ENCODE measurements around the gene HOXB4. TPM values are rescaled to one million over a fixed set of nuclear protein-coding genes. Genes with fewer than 3 reads are reported as not detected.

HOXB4 gene
- total RNA-seq, 2 experiments from 2014 or later = 1.7 to 2.0 TPM

DNA sequence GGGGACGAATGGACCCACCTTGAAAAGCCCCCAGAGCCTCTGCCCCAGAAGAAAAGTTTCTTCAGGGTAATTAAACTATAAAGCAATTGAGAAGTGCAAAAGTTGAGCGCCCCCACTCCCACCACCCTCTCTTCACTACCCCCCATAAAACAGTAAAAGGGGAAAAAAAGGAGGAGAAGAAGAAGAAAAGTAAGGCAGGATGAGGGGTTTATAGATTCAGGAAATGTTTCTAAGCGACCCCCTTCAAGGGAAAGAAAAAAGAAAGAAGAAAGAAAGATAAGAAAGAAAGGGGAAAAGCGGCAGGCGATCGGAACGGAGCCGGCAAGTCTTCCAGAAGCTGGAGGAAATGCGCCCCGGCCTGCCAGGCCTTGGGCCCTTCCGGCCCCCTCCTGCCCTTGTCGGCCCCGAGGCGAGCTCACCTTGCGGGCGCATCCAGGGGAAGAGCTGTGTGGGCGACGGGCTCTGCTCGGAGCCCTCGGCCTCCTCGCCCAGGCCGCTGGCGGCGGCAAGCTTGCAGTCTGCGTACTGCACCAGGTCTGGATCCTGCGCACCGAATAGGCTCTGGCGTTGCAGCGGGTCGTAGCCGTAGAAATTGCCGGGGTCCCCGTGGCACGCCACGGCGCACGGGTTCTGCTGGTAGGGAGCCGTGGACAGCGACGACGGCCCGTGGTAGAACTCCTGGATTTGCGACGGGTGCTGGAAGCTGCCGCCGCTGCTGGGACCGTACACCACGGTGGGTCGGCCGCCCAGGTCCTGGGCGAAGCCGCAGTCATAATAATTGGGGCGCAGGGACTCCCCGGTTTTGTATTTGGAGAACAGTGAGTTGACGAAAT lies 35.9 kb upstream of the HOXB4 start:
- DNase-seq = peak; percentile 51
- ChIA-PET POLR2A (interaction anchor here (3.9 kb wide), 1 partner anchor 12 kb away, joined by 19 read pairs; the partner anchor contains the start of gene HOXB9), CTCF (interaction anchor here (0.8 to 4.9 kb wide), 13 partner anchors 9 to 589 kb away, joined by 3 to 40 read pairs (median 4); partner anchors contain the start of genes HOXB5 and HOXB9)
- intact Hi-C loops (cut with micrococcal nuclease) = loop anchor here (10.0 kb wide), 1 partner anchor 111 kb away; the partner anchor contains the start of genes HOXB13, PRAC1 and PRAC2
- peak; percentile 11 for ATAC-seq
- Mint-ChIP-seq H3K9me3 (no peaks in the 10 kb centered on the region), H3K4me3 (peak overlapping the region; percentile 35), H3K27ac (no peak overlapping the region), H3K4me1 (ENCODE audit: low read depth) (peaks cover 47% of the 10 kb centered on the region), H3K36me3 (ENCODE audit: low read depth) (no peaks in the 10 kb centered on the region), H3K27me3 (peaks cover 81% of the 10 kb centered on the region)
- TF ChIP-seq, protein P1, sequence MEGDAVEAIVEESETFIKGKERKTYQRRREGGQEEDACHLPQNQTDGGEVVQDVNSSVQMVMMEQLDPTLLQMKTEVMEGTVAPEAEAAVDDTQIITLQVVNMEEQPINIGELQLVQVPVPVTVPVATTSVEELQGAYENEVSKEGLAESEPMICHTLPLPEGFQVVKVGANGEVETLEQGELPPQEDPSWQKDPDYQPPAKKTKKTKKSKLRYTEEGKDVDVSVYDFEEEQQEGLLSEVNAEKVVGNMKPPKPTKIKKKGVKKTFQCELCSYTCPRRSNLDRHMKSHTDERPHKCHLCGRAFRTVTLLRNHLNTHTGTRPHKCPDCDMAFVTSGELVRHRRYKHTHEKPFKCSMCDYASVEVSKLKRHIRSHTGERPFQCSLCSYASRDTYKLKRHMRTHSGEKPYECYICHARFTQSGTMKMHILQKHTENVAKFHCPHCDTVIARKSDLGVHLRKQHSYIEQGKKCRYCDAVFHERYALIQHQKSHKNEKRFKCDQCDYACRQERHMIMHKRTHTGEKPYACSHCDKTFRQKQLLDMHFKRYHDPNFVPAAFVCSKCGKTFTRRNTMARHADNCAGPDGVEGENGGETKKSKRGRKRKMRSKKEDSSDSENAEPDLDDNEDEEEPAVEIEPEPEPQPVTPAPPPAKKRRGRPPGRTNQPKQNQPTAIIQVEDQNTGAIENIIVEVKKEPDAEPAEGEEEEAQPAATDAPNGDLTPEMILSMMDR (IDR thresholded peaks at IDR 0.05) = no peak

DNA sequence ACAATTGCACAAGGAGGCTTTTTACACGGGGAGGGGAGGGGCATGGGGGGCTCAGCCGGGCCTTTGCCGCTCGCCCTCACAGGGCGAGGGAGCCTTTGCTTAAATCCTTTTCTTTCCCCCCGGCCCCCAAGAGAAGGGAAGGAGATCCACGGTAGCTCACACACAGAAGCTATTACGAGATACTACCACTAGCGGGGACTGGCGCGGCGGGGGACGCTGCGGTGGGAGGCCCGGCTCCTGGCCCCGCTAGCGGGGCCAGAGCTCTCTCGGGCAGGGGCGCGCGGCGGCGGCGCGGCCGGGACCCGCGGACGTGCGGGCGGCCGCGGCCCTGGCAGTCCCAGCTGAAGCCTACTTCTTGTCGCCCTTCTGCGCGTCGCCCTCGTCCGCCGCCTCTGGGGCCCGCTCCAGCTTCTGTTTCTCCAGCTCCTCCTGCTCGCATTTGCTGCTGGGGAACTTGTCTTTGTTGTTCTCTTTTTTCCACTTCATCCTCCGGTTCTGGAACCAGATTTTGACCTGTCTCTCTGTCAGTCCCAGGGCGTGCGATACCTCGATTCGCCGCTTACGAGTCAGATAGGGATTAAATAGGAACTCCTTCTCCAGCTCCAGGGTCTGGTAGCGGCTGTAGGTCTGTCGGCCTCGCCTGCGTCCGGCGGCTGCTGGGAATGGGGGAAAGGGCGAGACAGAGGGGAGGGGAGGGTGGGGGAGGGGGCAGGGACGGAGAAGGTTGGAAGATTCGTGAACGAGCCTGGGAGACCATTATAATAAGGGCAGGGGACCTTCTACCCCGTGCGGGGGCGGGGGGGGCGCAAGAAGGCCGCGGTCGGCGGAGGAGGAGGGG lies 34.9 kb upstream of the HOXB4 start:
- TF ChIP-seq, protein P1 (IDR thresholded peaks at IDR 0.05) = peak; percentile 50
- H3K4me3 Mint-ChIP-seq = peak overlapping the region; percentile 74
- H3K27me3 Mint-ChIP-seq = peaks cover 80% of the 10 kb centered on the region
- ATAC-seq (peak; percentile 66), DNase-seq (peak; percentile 64)
- intact Hi-C loops (cut with micrococcal nuclease) = loop anchor here (10.0 kb wide), 1 partner anchor 112 kb away; the partner anchor contains the start of genes HOXB13, PRAC1 and PRAC2
- no peaks in the 10 kb centered on the region for H3K9me3 Mint-ChIP-seq
- ChIA-PET POLR2A (interaction anchor here (1.0 to 3.9 kb wide), 2 partner anchors 12 to 13 kb away, joined by 4 to 19 read pairs; partner anchors contain the start of gene HOXB9), CTCF (interaction anchor here (0.7 to 4.9 kb wide), 19 partner anchors 10 to 587 kb away, joined by 3 to 40 read pairs (median 4); partner anchors contain the start of genes HOXB3, HOXB5 and HOXB9)
- no peaks in the 10 kb centered on the region for H3K36me3 Mint-ChIP-seq (ENCODE audit: low read depth)
- H3K27ac Mint-ChIP-seq = no peak overlapping the region
- H3K4me1 Mint-ChIP-seq (ENCODE audit: low read depth) = peaks cover 37% of the 10 kb centered on the region

DNA sequence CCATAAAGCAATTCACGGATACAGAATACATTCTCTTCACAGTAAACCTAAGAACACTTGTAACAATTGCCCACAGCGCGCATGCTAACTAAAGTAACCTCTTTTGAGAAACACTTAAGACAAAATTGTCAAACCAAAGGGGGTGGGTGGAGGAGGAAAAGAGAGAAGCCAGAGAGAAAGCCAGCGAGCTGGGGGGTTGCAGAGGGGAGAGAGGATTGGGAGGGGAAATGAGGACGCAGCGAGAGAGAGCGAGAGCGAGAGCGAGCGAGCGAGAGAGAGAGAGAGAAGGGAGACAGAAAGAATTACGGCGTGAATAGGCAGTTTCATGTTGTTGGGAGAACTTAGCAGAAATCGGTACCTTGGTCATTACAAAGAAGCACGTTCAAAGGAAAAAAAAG lies 34.3 kb upstream of the HOXB4 start:
- Mint-ChIP-seq H3K27ac (no peak overlapping the region), H3K9me3 (no peaks in the 10 kb centered on the region)
- intact Hi-C loops (cut with micrococcal nuclease) = loop anchor here (10.0 kb wide), 1 partner anchor 112 kb away; the partner anchor contains the start of genes HOXB13, PRAC1 and PRAC2

DNA sequence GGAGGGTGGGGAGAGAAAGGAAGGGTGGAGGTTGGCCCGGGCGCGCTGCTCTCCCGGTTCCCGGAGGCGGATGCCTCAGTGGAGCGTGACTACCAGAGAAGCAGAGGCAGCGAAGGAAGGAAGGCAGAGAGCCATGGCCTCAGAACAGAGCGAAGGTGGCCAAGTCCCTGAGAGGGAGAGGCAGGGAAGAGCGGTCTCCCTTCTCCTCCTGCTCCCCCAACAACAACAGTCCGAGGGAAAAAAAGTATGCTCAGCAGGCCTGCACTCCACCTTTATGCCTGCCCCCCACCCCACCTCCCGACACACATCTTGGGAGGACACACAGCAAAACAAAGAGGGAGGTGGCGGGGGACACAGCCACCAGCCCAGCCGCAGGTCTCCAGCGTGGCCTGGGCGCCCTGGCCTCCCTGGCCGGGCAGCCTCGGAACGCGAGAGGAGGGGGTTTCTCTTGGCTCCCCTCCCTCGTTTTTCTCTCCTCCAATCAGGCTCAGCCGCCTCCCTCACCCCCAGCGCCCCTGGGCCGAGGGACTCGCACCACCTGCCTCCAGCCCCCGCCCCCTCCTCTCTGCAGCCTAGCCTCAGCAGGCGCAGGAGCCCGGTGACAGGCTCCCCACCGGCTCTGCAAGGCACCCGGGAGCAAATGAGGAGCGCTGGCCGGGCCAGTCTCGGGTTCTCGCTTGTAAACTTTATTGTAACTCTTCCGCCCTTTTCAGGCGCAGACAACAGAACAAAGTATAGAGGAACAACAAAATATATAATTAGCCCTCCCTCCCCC lies 33.7 kb upstream of the HOXB4 start:
- Mint-ChIP-seq H3K36me3 (ENCODE audit: low read depth) (no peaks in the 10 kb centered on the region), H3K27ac (no peak overlapping the region), H3K27me3 (peaks cover 78% of the 10 kb centered on the region), H3K4me3 (peak overlapping the region; percentile 88), H3K4me1 (ENCODE audit: low read depth) (peaks cover 30% of the 10 kb centered on the region), H3K9me3 (no peaks in the 10 kb centered on the region)
- intact Hi-C loops (cut with micrococcal nuclease) = loop anchor here (10.0 kb wide), 1 partner anchor 113 kb away; the partner anchor contains the start of genes HOXB13, PRAC1 and PRAC2
- ATAC-seq = no peak
- DNase-seq = peak; percentile 26
- TF ChIP-seq, protein P1 (IDR thresholded peaks at IDR 0.05) = no peak
- CTCF ChIA-PET = interaction anchor here (1.5 to 4.9 kb wide), 3 partner anchors 15 to 276 kb away, joined by 6 to 40 read pairs (median 6); partner anchors contain the start of gene HOXB9
- POLR2A ChIA-PET = no interaction called here

More for the DNA sequence above, 34.3 kb upstream of the HOXB4 start:
- no peak for DNase-seq
- peak overlapping the region; percentile 74 for H3K4me3 Mint-ChIP-seq
- H3K4me1 Mint-ChIP-seq (ENCODE audit: low read depth) = peaks cover 35% of the 10 kb centered on the region
- TF ChIP-seq, protein P1 (IDR thresholded peaks at IDR 0.05) = no peak
- no peaks in the 10 kb centered on the region for H3K36me3 Mint-ChIP-seq (ENCODE audit: low read depth)
- ChIA-PET POLR2A (interaction anchor here (1.0 to 3.9 kb wide), 2 partner anchors 11 to 14 kb away, joined by 4 to 19 read pairs; partner anchors contain the start of gene HOXB9), CTCF (interaction anchor here (0.7 to 4.9 kb wide), 17 partner anchors 10 to 587 kb away, joined by 3 to 40 read pairs (median 4); partner anchors contain the start of genes HOXB3, HOXB5 and HOXB9)
- H3K27me3 Mint-ChIP-seq = peaks cover 79% of the 10 kb centered on the region
- ATAC-seq = no peak

Measured in activated CD8-positive, alpha-beta T cell treated with anti-CD3 and anti-CD28 coated beads for 36 hours (primary cell).